Measurements from ENCODE around the gene GSK3A.

The GSK3A gene

GRCh38 chr19:42248270-42249148, 6.1 kb upstream of the GSK3A start:
- peak overlapping the region; percentile 23 for H3K27ac Mint-ChIP-seq
- H3K4me1 Mint-ChIP-seq, result peaks cover 49% of the 10 kb centered on the region
- no peak overlapping the region for H3K4me3 Mint-ChIP-seq
- no peaks in the 10 kb centered on the region for H3K27me3 Mint-ChIP-seq
- peaks cover 5% of the 10 kb centered on the region for H3K36me3 Mint-ChIP-seq
- H3K9me3 Mint-ChIP-seq, result no peaks in the 10 kb centered on the region

DNA sequence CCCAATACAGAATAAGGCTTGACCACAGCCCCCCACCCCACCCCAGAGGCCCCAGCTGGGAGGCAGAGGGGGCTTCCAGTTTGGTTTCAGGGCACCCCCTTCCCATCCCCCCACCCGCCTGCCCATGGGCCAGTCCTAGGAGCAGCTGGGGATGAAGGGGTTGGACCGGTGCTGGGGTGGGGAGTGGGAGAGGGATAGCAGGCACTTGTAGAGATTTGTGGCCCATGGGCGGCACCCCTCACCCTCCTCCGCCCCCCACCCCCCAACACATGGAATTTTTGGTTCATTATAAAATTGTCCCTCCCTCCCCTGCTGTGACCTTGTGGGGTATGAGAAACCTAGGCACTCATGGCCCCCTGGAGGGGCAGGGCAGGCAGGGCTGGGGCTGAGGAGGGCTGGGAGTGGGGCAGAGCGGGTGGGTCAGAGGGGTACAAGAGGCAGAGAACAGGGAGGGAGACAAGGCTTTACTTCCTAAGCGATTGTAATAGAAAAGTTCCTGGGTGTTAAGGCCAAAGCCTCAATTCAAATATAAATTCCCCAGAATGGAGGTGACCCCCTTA, 5.3 kb upstream of the GSK3A start:
- H3K4me1 Mint-ChIP-seq, result peaks cover 54% of the 10 kb centered on the region
- no peaks in the 10 kb centered on the region for H3K27me3 Mint-ChIP-seq
- H3K4me3 Mint-ChIP-seq, result no peak overlapping the region
- H3K27ac Mint-ChIP-seq, result no peak overlapping the region
- peaks cover 4% of the 10 kb centered on the region for H3K36me3 Mint-ChIP-seq
- no peaks in the 10 kb centered on the region for H3K9me3 Mint-ChIP-seq

DNA sequence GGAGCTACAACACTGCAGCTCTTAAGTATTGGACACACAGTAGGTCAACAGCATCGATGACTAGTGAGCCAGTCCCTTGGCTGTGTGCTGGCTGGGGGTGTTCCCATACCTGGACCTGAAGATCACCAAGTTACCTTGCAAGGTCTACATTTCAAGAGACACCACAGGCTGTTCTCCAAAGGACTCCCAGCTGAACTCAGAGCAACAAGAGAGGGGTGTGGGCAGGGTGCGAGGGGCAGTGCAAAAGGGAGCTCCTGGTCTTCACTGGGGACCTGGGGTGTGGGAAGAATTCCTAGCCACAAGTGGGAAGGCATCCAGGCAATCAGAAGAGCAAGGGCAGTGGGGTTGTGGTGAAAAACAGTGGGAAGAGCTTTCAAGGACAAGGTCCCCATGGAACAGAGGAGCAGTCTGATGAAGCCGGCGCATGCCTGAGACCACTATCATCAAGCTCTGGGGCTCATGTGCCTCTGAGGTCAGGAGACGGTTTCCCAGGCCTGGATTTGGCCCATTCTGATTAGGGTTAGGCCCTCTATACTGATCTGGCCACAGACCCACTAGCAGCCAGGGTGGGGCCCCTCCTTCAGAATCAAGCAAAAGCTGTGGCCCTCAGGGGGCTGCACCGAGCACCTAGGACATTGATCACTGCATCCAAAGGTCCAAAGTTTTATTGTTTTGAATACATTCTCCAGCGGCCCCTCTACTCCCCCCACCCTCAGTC, 4.7 kb upstream of the GSK3A start:
- H3K36me3 Mint-ChIP-seq, result peaks cover 2% of the 10 kb centered on the region
- H3K4me3 Mint-ChIP-seq, result no peak overlapping the region
- peak overlapping the region; percentile 82 for H3K27ac Mint-ChIP-seq
- H3K9me3 Mint-ChIP-seq, result no peaks in the 10 kb centered on the region
- peaks cover 49% of the 10 kb centered on the region for H3K4me1 Mint-ChIP-seq
- H3K27me3 Mint-ChIP-seq, result no peaks in the 10 kb centered on the region

GRCh38 chr19:42246143-42246921, 3.9 kb upstream of the GSK3A start:
- no peaks in the 10 kb centered on the region for H3K9me3 Mint-ChIP-seq
- H3K27ac Mint-ChIP-seq, result peak overlapping the region; percentile 41
- peaks cover 44% of the 10 kb centered on the region for H3K4me1 Mint-ChIP-seq
- H3K27me3 Mint-ChIP-seq, result no peaks in the 10 kb centered on the region
- H3K4me3 Mint-ChIP-seq, result no peak overlapping the region
- no peaks in the 10 kb centered on the region for H3K36me3 Mint-ChIP-seq

- Mint-ChIP-seq H3K4me1 (peaks cover 52% of the 10 kb centered on the region), H3K4me3 (peak overlapping the region; percentile 95), H3K36me3 (no peaks in the 10 kb centered on the region), H3K9me3 (no peaks in the 10 kb centered on the region), H3K27ac (peak overlapping the region; percentile 99), H3K27me3 (no peaks in the 10 kb centered on the region)
Observed at GRCh38 chr19:42245231-42245630, 2.8 kb upstream of the GSK3A start.

DNA sequence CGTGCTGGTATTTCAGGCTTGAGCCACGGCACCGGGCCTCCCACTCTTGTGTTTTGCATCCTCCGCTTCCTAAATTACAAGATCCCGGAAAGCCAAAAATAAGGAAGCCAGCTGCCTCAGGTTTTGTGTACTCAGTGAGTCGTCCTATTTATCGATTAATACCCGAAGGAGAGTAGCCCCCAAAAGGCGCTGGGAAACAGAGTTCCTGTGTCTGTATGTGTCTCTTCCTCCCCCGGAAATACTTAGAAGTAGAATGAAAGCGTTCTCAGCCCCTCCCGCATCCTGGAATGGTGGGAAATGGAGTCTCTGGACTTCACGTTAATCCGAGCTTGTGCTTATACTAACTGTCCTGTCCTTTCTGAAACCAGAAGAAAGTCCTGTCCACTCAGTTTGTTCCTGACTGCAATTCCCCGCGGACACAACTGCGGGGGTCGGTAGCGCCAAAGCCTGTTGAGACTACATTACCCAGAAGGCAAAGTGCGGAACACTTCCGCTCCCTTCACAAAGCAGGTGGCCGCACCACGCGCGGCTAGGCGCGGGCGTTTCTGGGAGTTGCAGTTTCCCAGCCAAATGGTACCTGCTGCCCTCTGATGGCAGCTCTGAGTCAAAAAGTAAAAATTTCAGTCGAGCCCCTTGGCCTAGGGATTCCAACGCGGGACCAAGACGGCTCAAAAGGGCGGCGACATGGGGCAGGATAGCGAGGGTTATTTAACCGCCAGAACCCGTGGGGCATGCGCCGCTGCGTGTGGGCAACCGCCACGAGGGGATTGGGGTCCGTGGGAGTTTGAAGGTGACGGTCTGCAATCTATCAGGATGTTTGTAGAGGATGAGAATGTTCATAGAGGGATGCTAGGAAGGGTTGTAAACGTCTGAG, 2.2 kb upstream of the GSK3A start:
- Mint-ChIP-seq H3K4me1 (peaks cover 53% of the 10 kb centered on the region), H3K27me3 (no peaks in the 10 kb centered on the region), H3K36me3 (no peaks in the 10 kb centered on the region), H3K4me3 (peak overlapping the region; percentile 95), H3K9me3 (no peaks in the 10 kb centered on the region), H3K27ac (peak overlapping the region; percentile 99)

- H3K9me3 Mint-ChIP-seq, result no peaks in the 10 kb centered on the region
- peaks cover 59% of the 10 kb centered on the region for H3K4me1 Mint-ChIP-seq
- H3K4me3 Mint-ChIP-seq, result peak overlapping the region; percentile 91
- no peaks in the 10 kb centered on the region for H3K27me3 Mint-ChIP-seq
- H3K27ac Mint-ChIP-seq, result peak overlapping the region; percentile 87
- H3K36me3 Mint-ChIP-seq, result peaks cover 3% of the 10 kb centered on the region
Observed at GRCh38 chr19:42242069-42242511, 312 bp downstream of the GSK3A start.

DNA sequence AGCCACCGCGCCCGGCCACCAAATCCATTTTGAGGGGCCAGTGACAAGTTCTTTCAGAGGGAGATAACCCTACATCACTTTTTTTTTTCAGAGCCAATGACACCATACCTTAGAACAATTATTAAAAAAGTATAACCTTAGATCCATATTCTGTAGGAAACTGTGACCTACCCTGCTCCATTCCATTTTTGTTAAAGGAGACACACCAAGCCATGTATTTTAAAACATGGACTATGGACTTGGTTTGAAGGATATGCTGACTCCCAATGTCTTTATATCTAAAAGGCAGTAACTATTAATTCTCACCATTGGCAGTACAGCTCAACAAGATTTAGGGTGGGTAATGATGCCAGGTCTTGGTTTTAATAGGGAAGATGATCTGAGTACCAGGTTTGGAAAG, 1.1 kb downstream of the GSK3A start:
- peak overlapping the region; percentile 91 for H3K4me3 Mint-ChIP-seq
- no peaks in the 10 kb centered on the region for H3K27me3 Mint-ChIP-seq
- peaks cover 55% of the 10 kb centered on the region for H3K4me1 Mint-ChIP-seq
- no peaks in the 10 kb centered on the region for H3K9me3 Mint-ChIP-seq
- H3K27ac Mint-ChIP-seq, result peak overlapping the region; percentile 87
- peaks cover 6% of the 10 kb centered on the region for H3K36me3 Mint-ChIP-seq

DNA sequence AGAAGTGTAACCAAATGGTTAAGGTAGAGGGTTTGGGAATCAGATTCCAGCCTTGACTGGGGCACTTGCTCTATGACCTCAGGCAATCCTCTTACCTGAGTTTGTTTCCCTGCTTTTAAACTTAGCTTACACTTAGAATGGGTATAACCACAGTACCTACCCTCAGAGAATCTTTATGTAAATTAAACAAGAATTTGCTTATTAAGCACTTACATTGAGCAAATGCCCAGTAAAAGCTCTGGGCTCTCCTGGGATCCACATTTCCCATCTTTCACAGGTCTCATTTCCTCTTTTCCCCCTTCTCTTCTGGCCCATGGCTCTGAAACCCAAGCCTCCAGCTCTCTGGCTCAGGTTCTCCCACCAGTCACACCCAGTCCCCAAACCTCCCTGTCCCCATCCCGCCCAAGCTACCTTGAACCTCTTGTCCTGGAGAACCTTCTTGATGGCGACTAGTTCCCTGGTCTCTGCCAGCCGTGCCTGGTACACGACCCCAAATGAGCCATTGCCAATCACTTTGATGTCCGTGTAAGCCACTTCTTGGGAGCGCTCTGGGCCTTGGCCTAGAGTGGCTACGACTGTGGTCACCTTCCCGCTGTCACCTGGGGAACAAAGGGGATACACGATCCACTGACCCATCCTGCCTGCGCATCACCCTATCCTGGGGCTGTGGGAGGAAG, 2.7 kb downstream of the GSK3A start:
- peak overlapping the region; percentile 90 for H3K27ac Mint-ChIP-seq
- no peaks in the 10 kb centered on the region for H3K27me3 Mint-ChIP-seq
- no peak overlapping the region for H3K4me3 Mint-ChIP-seq
- peaks cover 12% of the 10 kb centered on the region for H3K36me3 Mint-ChIP-seq
- H3K4me1 Mint-ChIP-seq, result peaks cover 52% of the 10 kb centered on the region
- no peaks in the 10 kb centered on the region for H3K9me3 Mint-ChIP-seq

- Mint-ChIP-seq H3K9me3 (no peaks in the 10 kb centered on the region), H3K4me1 (peaks cover 25% of the 10 kb centered on the region), H3K27ac (no peak overlapping the region), H3K4me3 (no peak overlapping the region), H3K27me3 (no peaks in the 10 kb centered on the region), H3K36me3 (peaks cover 15% of the 10 kb centered on the region)
Observed at GRCh38 chr19:42235181-42235580, 7.2 kb downstream of the GSK3A start.

- Mint-ChIP-seq H3K9me3 (no peaks in the 10 kb centered on the region), H3K4me1 (peaks cover 23% of the 10 kb centered on the region), H3K27me3 (no peaks in the 10 kb centered on the region), H3K36me3 (peaks cover 15% of the 10 kb centered on the region), H3K27ac (no peak overlapping the region), H3K4me3 (no peak overlapping the region)
Observed at GRCh38 chr19:42234364-42234763, 8.0 kb downstream of the GSK3A start.

DNA sequence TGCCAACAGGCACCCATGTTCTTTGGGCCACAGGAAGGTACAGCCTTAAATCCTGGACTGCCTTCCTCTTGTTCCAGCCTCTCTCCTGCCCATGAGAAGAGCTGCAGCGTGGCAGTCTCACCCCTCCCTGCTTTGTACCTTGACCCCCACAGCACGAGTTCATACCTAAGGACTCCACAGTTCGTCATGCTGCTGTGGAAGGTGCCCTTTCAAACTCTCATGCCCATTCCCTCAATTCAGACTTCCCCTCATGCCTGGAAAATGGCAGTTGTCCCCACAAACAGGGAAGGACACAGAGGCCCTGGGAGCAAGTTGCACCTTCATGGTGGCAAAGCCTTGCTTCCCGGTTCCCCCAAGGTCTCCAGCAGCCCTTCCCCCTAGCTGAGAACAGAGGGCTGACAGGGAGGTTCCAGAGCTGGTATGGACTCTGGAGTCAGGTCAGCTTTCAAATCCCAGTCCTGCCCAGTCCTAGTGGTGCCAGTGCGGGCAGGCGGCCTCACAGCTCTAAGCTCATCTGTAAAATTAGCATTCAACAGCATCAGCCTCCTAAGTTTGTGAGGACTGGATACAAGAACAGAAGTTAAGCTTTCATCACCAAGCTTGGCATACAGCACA, 8.6 kb downstream of the GSK3A start:
- H3K27me3 Mint-ChIP-seq, result no peaks in the 10 kb centered on the region
- H3K27ac Mint-ChIP-seq, result peak overlapping the region; percentile 77
- H3K4me3 Mint-ChIP-seq, result no peak overlapping the region
- H3K36me3 Mint-ChIP-seq, result peaks cover 12% of the 10 kb centered on the region
- H3K9me3 Mint-ChIP-seq, result no peaks in the 10 kb centered on the region
- H3K4me1 Mint-ChIP-seq, result peaks cover 25% of the 10 kb centered on the region

GRCh38 chr19:42233106-42233505, 9.3 kb downstream of the GSK3A start:
- Mint-ChIP-seq H3K4me1 (peaks cover 29% of the 10 kb centered on the region), H3K27me3 (no peaks in the 10 kb centered on the region), H3K9me3 (no peaks in the 10 kb centered on the region), H3K36me3 (peaks cover 12% of the 10 kb centered on the region), H3K27ac (no peak overlapping the region), H3K4me3 (no peak overlapping the region)

DNA sequence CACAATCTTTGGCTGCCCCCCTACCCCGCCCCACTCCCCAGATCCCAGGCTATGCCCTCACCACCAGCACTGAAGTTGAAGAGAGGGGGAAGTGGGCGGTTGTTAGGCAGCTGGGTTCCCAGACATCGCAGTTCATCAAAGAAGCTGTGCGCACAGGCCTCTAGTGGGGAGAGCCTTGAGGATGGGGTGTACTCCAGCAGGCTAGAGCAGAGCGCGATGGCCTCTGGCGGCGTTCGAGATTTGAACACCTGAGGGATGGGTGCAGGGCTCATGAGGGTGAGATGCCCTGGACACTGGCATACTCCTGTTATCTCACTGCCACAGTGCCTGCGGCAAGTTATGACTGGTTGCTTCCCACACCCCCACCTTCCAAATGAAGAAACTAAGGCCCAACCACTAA, 10.0 kb downstream of the GSK3A start:
- Mint-ChIP-seq H3K27ac (no peak overlapping the region), H3K36me3 (peaks cover 12% of the 10 kb centered on the region), H3K9me3 (no peaks in the 10 kb centered on the region), H3K4me1 (peaks cover 32% of the 10 kb centered on the region), H3K4me3 (no peak overlapping the region), H3K27me3 (no peaks in the 10 kb centered on the region)
